AG08396 (cell line): Measurements from ENCODE around the gene CPN2.

ENCODE experiments used
- DNase-seq: peaks from one replicate; pipeline ENCODE4 v3.0.0; 2012; ENCODE audit warnings: low spot score, mixed read lengths

CPN2 gene

DNA sequence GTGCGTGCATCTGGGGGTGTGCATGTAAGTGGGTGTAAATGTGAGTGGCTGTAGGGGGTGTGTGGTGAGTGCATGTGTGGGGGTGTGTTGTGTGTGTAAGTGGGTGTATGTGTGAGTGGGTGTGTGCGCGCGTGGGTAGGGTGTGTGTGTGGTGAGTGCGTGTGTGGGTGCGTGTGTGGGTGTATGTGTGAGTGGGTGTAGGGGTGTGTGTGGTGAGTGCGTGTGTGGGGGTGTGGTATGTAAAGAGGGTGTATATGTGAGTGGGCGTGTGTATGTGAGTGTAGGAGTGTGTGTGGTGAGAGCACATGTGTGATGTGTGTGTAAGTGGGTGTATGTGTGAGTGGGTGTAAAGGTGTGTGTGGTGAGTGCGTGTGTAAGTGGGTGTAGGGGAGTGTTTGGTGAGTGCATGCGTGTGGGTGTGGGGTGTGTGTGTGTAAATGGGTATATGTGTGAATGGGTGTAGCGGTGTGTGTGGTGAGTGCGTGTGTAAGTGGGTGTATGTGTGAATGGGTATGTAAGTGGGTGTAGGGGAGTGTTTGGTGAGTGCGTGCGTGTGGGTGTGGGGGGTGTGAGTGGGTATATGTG lies 916 bp upstream of the CPN2 start:
- DNase-seq: no peak

GRCh38 chr3:194350726-194351071 lies 429 bp downstream of the CPN2 start:
- DNase-seq: no peak

DNA sequence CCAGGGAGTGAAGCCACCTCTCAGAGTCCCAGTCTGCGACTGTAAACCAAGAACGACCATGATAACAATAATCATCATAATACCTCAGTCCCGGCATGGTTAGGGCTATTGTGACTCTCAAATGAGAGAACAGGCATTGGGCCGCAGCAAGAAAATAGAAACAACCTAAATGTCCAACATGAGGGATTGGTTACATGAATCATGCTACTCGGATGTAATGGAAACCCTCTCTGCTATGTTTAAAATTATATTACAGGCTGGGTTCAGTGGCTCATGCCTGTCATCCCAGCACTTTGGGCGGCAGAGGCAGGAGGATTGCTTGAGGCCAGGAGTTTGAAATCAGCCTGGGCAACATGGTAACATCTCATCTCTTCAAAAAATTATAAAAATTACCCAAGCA lies 2.8 kb downstream of the CPN2 start:
- no peak for DNase-seq

GRCh38 chr3:194346621-194347020 lies 4.5 kb downstream of the CPN2 start:
- peak; percentile 64 for DNase-seq

- no peak for DNase-seq
Observed at GRCh38 chr3:194346035-194346434, 5.1 kb downstream of the CPN2 start.

DNA sequence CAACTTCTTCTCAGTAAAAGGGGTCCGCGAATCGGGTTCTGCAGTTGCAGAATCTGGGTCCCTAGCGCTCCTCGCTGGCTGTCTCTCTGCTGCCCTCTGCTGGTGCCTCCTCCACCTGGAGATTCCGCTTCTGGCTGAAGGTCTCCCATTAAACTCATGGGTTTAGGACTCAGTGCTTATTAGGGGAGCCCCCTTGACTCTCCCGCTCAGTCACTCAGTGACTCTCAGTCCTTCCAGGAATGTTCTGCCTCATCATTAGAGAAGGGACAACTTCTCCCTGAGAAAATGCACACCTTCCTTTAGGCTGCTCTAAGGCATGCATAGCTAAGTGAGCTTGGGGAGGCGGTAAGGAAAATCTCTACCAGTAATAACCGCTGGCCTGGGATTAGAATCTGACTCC lies 7.1 kb downstream of the CPN2 start:
- peak; percentile 86 for DNase-seq

DNA sequence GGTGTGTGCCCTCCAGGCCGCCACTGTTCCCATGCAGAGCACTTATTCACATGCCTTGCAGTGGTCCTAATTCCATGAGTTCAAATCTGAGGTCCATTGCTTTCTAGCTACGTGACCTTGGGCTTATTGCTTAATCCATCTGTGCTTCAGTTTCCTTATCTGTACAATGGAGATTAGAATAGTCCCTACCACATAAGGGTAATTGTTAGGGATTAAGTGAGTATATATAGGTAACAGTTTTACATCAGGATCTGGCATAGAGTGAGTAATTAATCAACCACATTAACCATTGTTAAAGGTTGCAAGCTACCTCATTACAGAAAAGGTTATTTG lies 7.6 kb downstream of the CPN2 start:
- DNase-seq: no peak

GRCh38 chr3:194342861-194343560 lies 8.1 kb downstream of the CPN2 start:
- peak; percentile 58 for DNase-seq

- no peak for DNase-seq
Observed at GRCh38 chr3:194340757-194341400, 10.2 kb downstream of the CPN2 start.

GRCh38 chr3:194339840-194340239 lies 11.3 kb downstream of the CPN2 start:
- no peak for DNase-seq

DNA sequence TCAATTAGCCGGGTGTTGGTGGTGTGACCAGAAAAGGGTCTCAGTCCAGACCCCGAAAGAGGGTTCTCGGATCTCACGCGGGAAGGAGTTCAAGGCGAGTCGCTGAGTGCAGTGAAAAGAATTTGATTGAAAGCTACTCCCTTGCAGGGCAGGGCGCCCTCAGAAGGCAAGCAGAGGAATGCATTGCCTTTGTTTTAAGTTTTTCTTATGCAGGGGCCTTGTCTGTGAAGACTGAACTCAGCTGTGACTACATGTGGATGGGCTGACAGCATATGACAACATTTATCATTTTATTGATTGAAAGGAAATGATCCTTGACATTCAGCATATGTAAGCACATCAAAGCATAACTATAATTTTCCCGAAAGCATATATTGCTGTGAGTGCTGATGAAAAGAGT lies 11.8 kb downstream of the CPN2 start:
- DNase-seq: no peak

DNA sequence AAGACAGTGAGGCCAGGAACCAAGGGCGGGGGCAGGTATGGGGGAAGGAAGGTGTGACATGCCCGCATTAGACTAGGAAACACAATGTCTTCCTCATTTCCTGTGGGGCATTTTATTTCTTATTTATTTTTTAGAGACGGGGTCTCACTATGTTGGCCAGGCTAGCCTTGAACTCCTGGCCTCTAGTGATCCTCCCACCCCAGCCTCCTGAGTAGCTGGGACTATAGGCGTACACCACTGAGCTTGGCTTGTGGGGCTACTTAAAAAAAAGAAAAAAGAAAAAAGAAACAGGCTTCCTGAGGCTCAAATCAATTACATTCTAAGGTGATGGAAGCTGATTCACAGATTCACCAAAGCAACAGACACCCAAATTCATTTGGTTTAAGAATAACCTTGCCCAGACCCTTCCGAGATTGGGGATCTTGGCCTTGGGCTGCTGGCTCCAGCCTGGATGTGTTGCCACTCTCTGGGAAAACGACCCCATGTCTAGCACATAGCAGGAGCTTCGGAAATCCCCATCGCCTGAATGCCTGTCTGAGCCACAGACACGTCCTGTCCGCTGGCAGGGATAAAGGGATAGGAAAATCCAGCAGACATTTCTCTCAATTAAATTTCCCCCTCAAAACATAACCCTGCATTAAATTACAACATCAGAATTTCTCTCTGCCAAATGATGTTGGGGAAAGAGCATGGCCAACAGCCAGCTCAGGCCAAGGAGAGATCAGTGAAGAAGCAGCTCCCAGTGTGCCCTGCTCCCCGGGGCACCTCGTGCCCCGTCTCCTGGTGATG lies 13.0 kb downstream of the CPN2 start:
- no peak for DNase-seq

DNA sequence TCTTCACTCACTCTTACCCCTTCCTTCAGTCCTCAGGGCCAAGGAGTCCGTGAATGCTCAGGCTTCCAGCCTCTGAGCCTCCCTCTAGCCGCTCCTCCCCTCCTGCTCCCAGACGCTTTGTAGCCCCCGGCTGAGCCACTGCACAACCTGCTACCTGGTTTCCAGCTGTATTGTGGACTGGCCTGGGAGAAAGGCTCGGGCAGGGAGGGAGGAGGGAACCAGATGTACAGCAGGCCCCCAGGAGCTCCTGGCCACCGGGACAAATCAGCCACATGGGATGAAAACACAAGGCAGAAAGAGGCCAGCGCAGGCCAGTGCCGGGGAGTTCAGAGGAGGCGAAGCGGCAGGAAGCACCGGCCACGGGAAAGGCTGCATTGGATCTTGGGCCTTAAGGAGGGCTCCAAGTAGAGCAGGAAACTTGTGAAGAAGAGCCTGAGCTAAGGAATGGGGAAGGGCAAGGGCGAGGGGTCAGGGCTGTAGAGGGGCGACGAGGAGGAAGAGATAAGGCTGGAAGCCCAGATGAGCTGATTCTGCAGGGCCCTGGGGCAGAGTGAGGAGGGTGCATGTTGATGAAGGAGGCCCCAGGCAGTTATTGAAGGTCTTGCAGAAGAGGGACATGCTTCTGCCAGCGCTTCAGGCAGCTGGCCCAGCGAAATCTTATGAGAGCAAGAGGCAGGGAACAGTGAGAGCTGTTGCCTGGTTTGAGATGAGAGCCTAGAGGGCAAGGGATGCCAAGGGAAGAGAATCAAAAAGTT lies 14.3 kb downstream of the CPN2 start:
- DNase-seq: no peak

GRCh38 chr3:194333981-194334320 lies 17.2 kb downstream of the CPN2 start:
- DNase-seq: no peak

DNA sequence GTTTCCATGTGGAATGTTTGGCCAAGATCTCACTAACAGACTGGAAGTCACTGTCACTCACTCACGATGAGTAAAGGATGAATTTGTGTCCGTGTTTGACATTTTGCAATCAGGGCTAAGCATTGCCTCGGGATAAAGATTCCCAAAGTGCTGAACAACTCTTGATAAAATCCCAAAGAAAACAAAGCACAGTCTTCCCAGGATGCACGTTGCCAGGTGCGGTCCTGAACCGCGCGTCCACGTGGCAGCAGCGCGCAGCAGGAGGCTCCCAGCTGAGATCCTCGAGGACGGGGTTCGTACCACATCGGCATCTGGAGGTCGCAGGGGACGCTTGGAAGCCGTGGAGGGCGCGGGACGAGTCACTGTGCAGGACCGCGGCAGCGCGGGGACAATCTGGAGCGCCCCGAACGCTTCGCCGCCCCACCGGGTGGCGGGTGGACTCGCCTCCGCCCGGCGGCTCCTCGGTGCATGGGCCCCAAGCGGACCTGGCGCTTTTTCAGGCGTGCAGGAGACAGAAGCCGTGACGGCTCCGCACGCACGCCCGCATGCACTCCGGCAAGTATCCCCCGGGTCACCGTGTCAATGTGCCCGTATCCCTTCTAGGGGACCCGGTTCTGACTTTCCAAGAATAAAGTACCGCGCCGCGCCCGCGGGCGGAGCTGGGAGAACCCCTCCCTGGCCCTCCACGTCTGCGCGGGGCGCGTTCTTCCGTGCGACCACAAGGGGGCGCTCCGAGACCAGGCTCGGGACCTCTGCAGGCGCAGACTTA lies 17.7 kb downstream of the CPN2 start:
- peak; percentile 88 for DNase-seq

DNA sequence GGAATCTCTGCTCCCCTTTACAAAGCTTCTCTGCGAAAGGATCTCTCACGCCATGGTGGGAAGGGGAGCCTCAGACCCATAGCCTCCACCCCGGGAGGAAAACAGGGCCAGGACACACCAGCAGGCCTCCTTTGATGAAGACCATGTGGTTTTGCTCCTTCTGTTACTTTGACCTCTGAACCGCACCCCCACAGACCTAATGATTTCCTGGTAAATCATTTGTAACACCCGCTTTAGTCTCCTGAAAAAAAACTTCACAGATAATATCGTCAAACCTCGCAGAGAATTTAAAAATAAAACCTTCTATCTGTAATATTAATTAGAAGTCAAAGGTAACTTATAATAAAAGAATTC lies 18.3 kb downstream of the CPN2 start:
- no peak for DNase-seq

DNA sequence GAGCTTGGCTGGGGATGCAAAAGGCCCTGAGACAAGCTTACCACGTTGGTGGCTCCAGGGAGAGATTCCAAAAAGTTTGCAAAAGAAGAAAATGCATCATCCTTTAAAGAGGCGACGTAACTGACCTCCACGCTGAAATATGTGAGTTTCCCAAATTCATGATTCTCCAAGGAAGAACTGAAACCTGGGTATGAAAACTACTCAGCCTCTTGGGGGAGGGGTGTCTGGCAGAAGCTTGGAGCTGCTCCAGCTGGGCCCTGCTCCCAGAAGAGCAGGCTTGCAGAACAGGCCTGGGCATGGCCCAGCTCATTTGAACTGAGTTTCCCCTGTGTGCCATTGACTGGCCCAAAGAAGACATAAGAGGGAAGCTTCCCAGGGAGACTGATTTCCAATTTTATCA lies 20.5 kb downstream of the CPN2 start:
- DNase-seq: peak; percentile 82

- peak; percentile 49 for DNase-seq
Observed at GRCh38 chr3:194330160-194330559, 21.0 kb downstream of the CPN2 start.

DNA sequence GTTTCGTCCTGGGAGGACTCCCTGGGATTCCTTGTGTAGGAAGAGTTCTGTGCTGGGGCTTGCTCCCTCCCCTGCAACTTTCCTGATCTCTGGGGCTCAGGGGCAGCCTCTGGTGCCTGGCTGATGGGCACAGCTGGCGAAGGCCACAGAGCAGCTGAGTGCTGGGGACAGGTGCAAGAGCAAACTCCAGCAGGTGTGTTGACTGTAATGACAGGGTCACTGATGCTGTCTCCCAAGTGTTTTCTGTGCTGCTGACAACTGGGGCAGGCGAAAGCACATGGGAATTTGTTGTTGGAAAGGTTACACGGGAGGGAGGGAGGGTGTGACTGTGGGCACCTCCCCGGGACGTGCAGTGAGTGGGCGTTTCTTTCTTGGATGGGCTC lies 21.6 kb downstream of the CPN2 start:
- no peak for DNase-seq

GRCh38 chr3:194328942-194329582 lies 22.1 kb downstream of the CPN2 start:
- no peak for DNase-seq

DNA sequence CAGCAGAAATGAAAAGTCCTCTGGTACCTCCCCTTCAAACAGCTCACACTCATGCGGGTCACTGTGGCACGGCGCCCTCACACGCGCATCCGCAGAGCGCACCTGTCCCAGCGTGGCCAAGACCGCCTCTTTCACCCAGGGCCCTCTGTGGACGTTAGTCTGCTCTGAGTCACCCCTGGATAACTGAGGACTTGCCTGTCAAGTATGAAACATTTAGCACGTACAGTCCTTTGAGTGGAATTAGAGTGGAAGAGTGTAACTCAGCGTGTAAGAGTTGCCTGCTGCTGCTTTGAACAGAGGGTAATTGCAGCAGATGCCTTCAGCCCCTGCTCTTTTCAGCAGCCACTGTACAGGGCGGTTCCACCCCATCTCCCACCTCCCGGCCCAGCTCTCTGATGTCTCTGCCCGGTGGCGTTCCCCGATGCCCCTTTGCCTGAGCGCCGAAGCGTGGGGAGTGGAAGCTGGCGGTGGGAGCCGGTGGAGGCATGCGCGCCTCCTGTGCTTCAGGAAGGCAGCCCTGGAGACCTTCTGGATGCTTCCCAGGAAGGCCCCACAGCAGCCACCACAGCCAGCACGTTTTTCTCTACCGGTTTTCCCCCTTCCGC lies 23.0 kb downstream of the CPN2 start:
- DNase-seq: peak; percentile 60
